ENCODE results near the gene NHLRC3.

NHLRC3 gene

GRCh38 chr13:39037880-39038568 lies at the start of gene NHLRC3, which contains the start of gene PROSER1:
TSS of gene NHLRC3 (plus strand) at chr13:39038456. CDS start at chr13:39038640, 184 bp downstream.
TSS of gene PROSER1 (minus strand) at chr13:39038089. CDS start at chr13:39037242, 847 bp downstream.
- peak; percentile 94 for DNase-seq

- no peak for DNase-seq
These were observed 47.6 kb upstream of the NHLRC3 start, which contains the start of gene STOML3 for GRCh38 chr13:38990693-38991092. TSS of gene STOML3 (minus strand) at chr13:38990831. CDS start at chr13:38990721, 110 bp downstream.

- no peak for DNase-seq
These were observed 44.9 kb upstream of the NHLRC3 start for GRCh38 chr13:38993381-38993780.

- DNase-seq, result no peak
These were observed 39.5 kb upstream of the NHLRC3 start for GRCh38 chr13:38998739-38999138.

GRCh38 chr13:39006371-39007111 lies 31.7 kb upstream of the NHLRC3 start:
- peak; percentile 61 for DNase-seq

- peak; percentile 11 for DNase-seq
These were observed 25.6 kb upstream of the NHLRC3 start for GRCh38 chr13:39012608-39013007.

GRCh38 chr13:39013462-39013861 lies 24.8 kb upstream of the NHLRC3 start:
- DNase-seq, result no peak

- no peak for DNase-seq
These were observed 22.2 kb upstream of the NHLRC3 start for GRCh38 chr13:39016087-39016486.

- DNase-seq, result peak; percentile 66
These were observed 21.5 kb upstream of the NHLRC3 start for GRCh38 chr13:39016787-39017186.

- DNase-seq, result no peak
These were observed 17.3 kb upstream of the NHLRC3 start for GRCh38 chr13:39020853-39021462.

- DNase-seq, result no peak
These were observed 14.9 kb upstream of the NHLRC3 start for GRCh38 chr13:39023316-39023715.

- peak; percentile 58 for DNase-seq
These were observed 14.5 kb upstream of the NHLRC3 start for GRCh38 chr13:39023761-39024160.

GRCh38 chr13:39025433-39025839 lies 12.8 kb upstream of the NHLRC3 start:
- DNase-seq, result peak; percentile 32

GRCh38 chr13:39032150-39032549 lies 6.1 kb upstream of the NHLRC3 start:
- DNase-seq, result no peak

GRCh38 chr13:39034085-39034484 lies 4.2 kb upstream of the NHLRC3 start:
- no peak for DNase-seq

GRCh38 chr13:39035204-39035603 lies 3.1 kb upstream of the NHLRC3 start:
- DNase-seq, result no peak

- no peak for DNase-seq
These were observed 2.5 kb upstream of the NHLRC3 start for GRCh38 chr13:39035799-39036198.

GRCh38 chr13:39036212-39036611 lies 2.0 kb upstream of the NHLRC3 start:
- peak; percentile 41 for DNase-seq

- DNase-seq, result peak; percentile 94
These were observed 811 bp upstream of the NHLRC3 start for GRCh38 chr13:39037410-39037879.

GRCh38 chr13:39038569-39039030 lies 344 bp downstream of the NHLRC3 start:
- peak; percentile 76 for DNase-seq

GRCh38 chr13:39039041-39039440 lies 785 bp downstream of the NHLRC3 start:
- peak; percentile 54 for DNase-seq

GRCh38 chr13:39040206-39040605 lies 1.9 kb downstream of the NHLRC3 start:
- DNase-seq, result no peak

- no peak for DNase-seq
These were observed 6.3 kb downstream of the NHLRC3 start for GRCh38 chr13:39044536-39044935.
